HTERT RPE-1 (cell line): ENCODE results near the gene PAQR9.

Experiments used
- in situ Hi-C: fragments of 300-500 bp; cut with MboI; formaldehyde crosslinking; loops from 4 replicates; pipeline ENCODE4 v1.14.3; 2020; ENCODE audit warnings: low sequenced_read_pairs

The PAQR9 gene

GRCh38 chr3:142953443-142953842 is 10.0 kb downstream of the PAQR9 start:
- in situ Hi-C loops, result no loop called here

GRCh38 chr3:142952272-142953193 is 10.9 kb downstream of the PAQR9 start:
- in situ Hi-C loops, result no loop called here

- in situ Hi-C loops, result no loop called here
Measured at GRCh38 chr3:142951794-142952193, 11.7 kb downstream of the PAQR9 start.

- in situ Hi-C loops, result no loop called here
Measured at GRCh38 chr3:142950972-142951371, 12.5 kb downstream of the PAQR9 start.

GRCh38 chr3:142947799-142948575 is 15.5 kb downstream of the PAQR9 start:
- in situ Hi-C loops, result no loop called here

GRCh38 chr3:142947352-142947751 is 16.1 kb downstream of the PAQR9 start:
- in situ Hi-C loops, result no loop called here

GRCh38 chr3:142946861-142947260 is 16.6 kb downstream of the PAQR9 start:
- in situ Hi-C loops, result no loop called here

GRCh38 chr3:142945023-142945422 is 18.5 kb downstream of the PAQR9 start:
- in situ Hi-C loops, result no loop called here

- in situ Hi-C loops, result no loop called here
Measured at GRCh38 chr3:142944342-142944741, 19.1 kb downstream of the PAQR9 start.

GRCh38 chr3:142943870-142944269 is 19.6 kb downstream of the PAQR9 start:
- in situ Hi-C loops, result no loop called here

GRCh38 chr3:142943349-142943748 is 20.1 kb downstream of the PAQR9 start:
- in situ Hi-C loops, result no loop called here

- in situ Hi-C loops, result no loop called here
Measured at GRCh38 chr3:142941373-142942123, 21.9 kb downstream of the PAQR9 start.

GRCh38 chr3:142940472-142940871 is 23.0 kb downstream of the PAQR9 start:
- in situ Hi-C loops, result no loop called here

- in situ Hi-C loops, result no loop called here
Measured at GRCh38 chr3:142940000-142940399, 23.5 kb downstream of the PAQR9 start.

GRCh38 chr3:142935963-142936362 is 27.5 kb downstream of the PAQR9 start:
- in situ Hi-C loops, result no loop called here

GRCh38 chr3:142934887-142935269 is 28.6 kb downstream of the PAQR9 start:
- in situ Hi-C loops, result no loop called here

GRCh38 chr3:142934128-142934886 is 29.2 kb downstream of the PAQR9 start:
- in situ Hi-C loops, result no loop called here

GRCh38 chr3:142931222-142931621 is 32.3 kb downstream of the PAQR9 start:
- in situ Hi-C loops, result no loop called here

- in situ Hi-C loops, result no loop called here
Measured at GRCh38 chr3:142930463-142930862, 33.0 kb downstream of the PAQR9 start.

- in situ Hi-C loops, result no loop called here
Measured at GRCh38 chr3:142929890-142930289, 33.6 kb downstream of the PAQR9 start.

- in situ Hi-C loops, result no loop called here
Measured at GRCh38 chr3:142929109-142929508, 34.4 kb downstream of the PAQR9 start.
